ENCODE data around the gene ZMYND8.

GRCh38 chr20:47189060-47189459, 167.4 kb downstream of the ZMYND8 start:
- TF ChIP-seq TAF1 (IDR thresholded peaks at IDR 0.05; ENCODE audit: low read depth, low read length) (no peak), POU2F2 (IDR thresholded peaks at IDR 0.05; ENCODE audit: low read depth, low read length) (no peak)
